Measurements from ENCODE around the gene ITPK1.

The ITPK1 gene

DNA sequence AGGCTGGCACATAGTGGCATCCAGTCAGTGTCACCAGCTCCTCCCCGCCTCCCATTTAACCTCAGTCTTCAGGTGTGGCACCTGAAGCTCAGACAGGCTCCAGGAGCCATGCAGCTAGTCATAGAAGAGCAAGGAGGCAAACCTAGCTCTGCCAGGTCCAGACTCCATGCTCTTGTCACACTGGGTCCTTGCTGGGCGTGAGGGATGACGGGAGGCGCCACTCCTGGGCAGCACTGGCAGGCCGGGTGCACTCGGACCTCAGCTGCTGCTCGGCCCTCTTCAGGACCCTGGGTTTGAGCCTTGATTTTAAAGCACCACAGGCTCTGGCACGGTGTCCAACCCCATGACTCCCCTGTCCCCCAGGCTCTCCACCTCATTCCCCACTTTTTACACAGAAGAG is 24.1 kb downstream of the ITPK1 start:
- Histone ChIP-seq H4K91ac (ENCODE audit: low read length) (no peak overlapping the region), H2BK120ac (ENCODE audit: low read depth, low read length) (no peak overlapping the region), H3K4me3 (ENCODE audit: insufficient read depth in 1 of 2, low read depth in 1 of 2, low read length in 2 of 2) (no peak overlapping the region), H3K4ac (ENCODE audit: low read depth in 1 of 2, low read length in 2 of 2) (no peak overlapping the region), H3K79me1 (replicated peaks; ENCODE audit: low read length, poor library complexity, severe bottlenecking) (peaks cover 34% of the 10 kb centered on the region), H3K14ac (ENCODE audit: low read length in 2 of 2) (no peak overlapping the region), H2BK5ac (ENCODE audit: low read depth, low read length, poor library complexity, severe bottlenecking) (no peak overlapping the region), H3K9me3 (ENCODE audit: control insufficient read depth, low read length) (no peaks in the 10 kb centered on the region), H3K9ac (ENCODE audit: low read length) (no peak overlapping the region), H2BK12ac (ENCODE audit: low read length in 2 of 2) (no peak overlapping the region), H3K4me1 (ENCODE audit: control insufficient read depth, insufficient read depth, low read depth, low read length) (peaks cover 16% of the 10 kb centered on the region), H3K27ac (ENCODE audit: low read length, poor library complexity, severe bottlenecking) (no peak overlapping the region), H3K23ac (ENCODE audit: low read length in 2 of 2) (no peak overlapping the region), H4K8ac (ENCODE audit: low read length) (no peak overlapping the region), H2BK15ac (ENCODE audit: low read depth, poor library complexity, severe bottlenecking) (no peak overlapping the region), H2AK5ac (ENCODE audit: low read length, severe bottlenecking) (no peak overlapping the region), H3K18ac (ENCODE audit: low read depth in 1 of 2, low read length in 2 of 2) (no peak overlapping the region), H3K27me3 (ENCODE audit: control insufficient read depth in 1 of 2, insufficient read depth in 1 of 2, low read length in 2 of 2) (no peaks in the 10 kb centered on the region), H3K36me3 (ENCODE audit: control insufficient read depth in 1 of 2, insufficient read depth in 2 of 2, low read depth in 1 of 2, low read length in 2 of 2) (peaks cover 0 to 3% of the 10 kb centered on the region in 2 experiments), H3K4me2 (ENCODE audit: low read length, poor library complexity, severe bottlenecking) (no peak overlapping the region), H2AFZ (ENCODE audit: low read depth, low read length) (no peak overlapping the region)
- no peak for DNase-seq
- WGBS: 89% methylated on average over 7 of the region's 8 CpGs

- WGBS: 91% methylated on average over 10 of the region's 11 CpGs
- Histone ChIP-seq H2BK12ac (ENCODE audit: low read length in 2 of 2) (no peak overlapping the region), H3K23ac (ENCODE audit: low read length in 2 of 2) (no peak overlapping the region), H4K91ac (ENCODE audit: low read length) (no peak overlapping the region), H3K9ac (ENCODE audit: low read length) (no peak overlapping the region), H3K14ac (ENCODE audit: low read length in 2 of 2) (no peak overlapping the region), H3K79me1 (replicated peaks; ENCODE audit: low read length, poor library complexity, severe bottlenecking) (peaks cover 30% of the 10 kb centered on the region), H2AFZ (ENCODE audit: low read depth, low read length) (no peak overlapping the region), H3K4me2 (ENCODE audit: low read length, poor library complexity, severe bottlenecking) (no peak overlapping the region), H3K9me3 (ENCODE audit: control insufficient read depth, low read length) (no peaks in the 10 kb centered on the region), H3K4ac (ENCODE audit: low read depth in 1 of 2, low read length in 2 of 2) (no peak overlapping the region), H3K18ac (ENCODE audit: low read depth in 1 of 2, low read length in 2 of 2) (no peak overlapping the region), H2AK5ac (ENCODE audit: low read length, severe bottlenecking) (no peak overlapping the region), H2BK120ac (ENCODE audit: low read depth, low read length) (no peak overlapping the region), H3K4me1 (ENCODE audit: control insufficient read depth, insufficient read depth, low read depth, low read length) (peaks cover 23% of the 10 kb centered on the region), H3K27ac (ENCODE audit: low read length, poor library complexity, severe bottlenecking) (no peak overlapping the region), H3K27me3 (ENCODE audit: control insufficient read depth in 1 of 2, insufficient read depth in 1 of 2, low read length in 2 of 2) (no peaks in the 10 kb centered on the region), H2BK5ac (ENCODE audit: low read depth, low read length, poor library complexity, severe bottlenecking) (no peak overlapping the region), H3K36me3 (ENCODE audit: control insufficient read depth in 1 of 2, insufficient read depth in 2 of 2, low read depth in 1 of 2, low read length in 2 of 2) (peaks cover 0 to 3% of the 10 kb centered on the region in 2 experiments), H3K4me3 (ENCODE audit: insufficient read depth in 1 of 2, low read depth in 1 of 2, low read length in 2 of 2) (no peak overlapping the region), H4K8ac (ENCODE audit: low read length) (no peak overlapping the region), H2BK15ac (ENCODE audit: low read depth, poor library complexity, severe bottlenecking) (no peak overlapping the region)
- DNase-seq: no peak
These were observed 24.7 kb downstream of the ITPK1 start for GRCh38 chr14:93090826-93091555.

- no peak overlapping the region for H3K27ac ChIP-seq (ENCODE audit: low read length, poor library complexity, severe bottlenecking)
- H3K36me3 ChIP-seq (ENCODE audit: control insufficient read depth in 1 of 2, insufficient read depth in 2 of 2, low read depth in 1 of 2, low read length in 2 of 2): peaks cover 0 to 3% of the 10 kb centered on the region in 2 experiments
- H4K8ac ChIP-seq (ENCODE audit: low read length): no peak overlapping the region
- no peak overlapping the region for H3K23ac ChIP-seq (ENCODE audit: low read length in 2 of 2)
- H3K4me1 ChIP-seq (ENCODE audit: control insufficient read depth, insufficient read depth, low read depth, low read length): peaks cover 24% of the 10 kb centered on the region
- no peak overlapping the region for H3K9ac ChIP-seq (ENCODE audit: low read length)
- H3K4me3 ChIP-seq (ENCODE audit: insufficient read depth in 1 of 2, low read depth in 1 of 2, low read length in 2 of 2): no peak overlapping the region
- H2BK5ac ChIP-seq (ENCODE audit: low read depth, low read length, poor library complexity, severe bottlenecking): no peak overlapping the region
- H2AFZ ChIP-seq (ENCODE audit: low read depth, low read length): no peak overlapping the region
- no peak overlapping the region for H2AK5ac ChIP-seq (ENCODE audit: low read length, severe bottlenecking)
- H2BK12ac ChIP-seq (ENCODE audit: low read length in 2 of 2): no peak overlapping the region
- H2BK15ac ChIP-seq (ENCODE audit: low read depth, poor library complexity, severe bottlenecking): no peak overlapping the region
- no peaks in the 10 kb centered on the region for H3K27me3 ChIP-seq (ENCODE audit: control insufficient read depth in 1 of 2, insufficient read depth in 1 of 2, low read length in 2 of 2)
- no peak overlapping the region for H3K4me2 ChIP-seq (ENCODE audit: low read length, poor library complexity, severe bottlenecking)
- no peak for DNase-seq
- H2BK120ac ChIP-seq (ENCODE audit: low read depth, low read length): no peak overlapping the region
- no peak overlapping the region for H4K91ac ChIP-seq (ENCODE audit: low read length)
- no peak overlapping the region for H3K18ac ChIP-seq (ENCODE audit: low read depth in 1 of 2, low read length in 2 of 2)
- H3K79me1 ChIP-seq (replicated peaks; ENCODE audit: low read length, poor library complexity, severe bottlenecking): peaks cover 27% of the 10 kb centered on the region
- no peak overlapping the region for H3K4ac ChIP-seq (ENCODE audit: low read depth in 1 of 2, low read length in 2 of 2)
- WGBS: 90% methylated on average over 10 of the region's 10 CpGs
- H3K14ac ChIP-seq (ENCODE audit: low read length in 2 of 2): no peak overlapping the region
- H3K9me3 ChIP-seq (ENCODE audit: control insufficient read depth, low read length): no peaks in the 10 kb centered on the region
These were observed 26.0 kb downstream of the ITPK1 start for GRCh38 chr14:93089521-93090269.

DNA sequence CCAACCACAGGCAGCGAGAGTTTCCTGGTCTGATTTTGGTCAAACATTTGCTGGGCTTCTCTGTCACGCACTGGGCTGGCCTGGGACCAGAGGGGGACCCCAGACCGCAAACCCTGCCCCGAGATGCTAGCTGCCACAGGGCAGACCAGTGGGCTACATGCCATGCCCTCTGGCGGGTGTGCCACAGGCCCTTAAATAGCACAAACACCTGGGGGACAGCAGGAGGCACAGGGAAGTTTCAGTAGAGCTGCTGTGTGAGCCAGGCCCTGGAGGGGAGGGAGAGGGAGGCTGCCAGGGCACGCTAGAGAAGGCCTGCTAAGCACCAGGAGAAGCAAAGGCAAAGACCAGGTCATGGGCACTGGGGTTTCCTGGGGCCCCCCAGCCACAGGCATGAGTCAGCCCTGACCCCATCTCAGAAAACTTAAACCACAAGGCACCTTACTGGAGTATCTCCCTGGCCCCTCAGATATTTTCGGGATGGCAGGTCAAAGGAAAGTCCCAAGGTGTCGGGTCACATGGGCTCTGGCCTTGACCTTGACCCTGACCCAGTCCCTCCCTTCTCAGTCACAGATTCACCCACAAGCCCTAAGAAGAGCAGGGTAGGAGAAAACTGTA is 29.2 kb downstream of the ITPK1 start:
- 78% methylated on average over 8 of the region's 8 CpGs for WGBS
- H4K8ac ChIP-seq (ENCODE audit: low read length): no peak overlapping the region
- H3K4me1 ChIP-seq (ENCODE audit: control insufficient read depth, insufficient read depth, low read depth, low read length): peaks cover 28% of the 10 kb centered on the region
- DNase-seq: no peak
- H4K91ac ChIP-seq (ENCODE audit: low read length): no peak overlapping the region
- no peak overlapping the region for H3K4me3 ChIP-seq (ENCODE audit: insufficient read depth in 1 of 2, low read depth in 1 of 2, low read length in 2 of 2)
- H2BK5ac ChIP-seq (ENCODE audit: low read depth, low read length, poor library complexity, severe bottlenecking): no peak overlapping the region
- H3K23ac ChIP-seq (ENCODE audit: low read length in 2 of 2): no peak overlapping the region
- H3K18ac ChIP-seq (ENCODE audit: low read depth in 1 of 2, low read length in 2 of 2): no peak overlapping the region
- H2AK5ac ChIP-seq (ENCODE audit: low read length, severe bottlenecking): peak overlapping the region; percentile 59
- no peaks in the 10 kb centered on the region for H3K36me3 ChIP-seq (ENCODE audit: control insufficient read depth in 1 of 2, insufficient read depth in 2 of 2, low read depth in 1 of 2, low read length in 2 of 2)
- H3K9me3 ChIP-seq (ENCODE audit: control insufficient read depth, low read length): no peaks in the 10 kb centered on the region
- H2BK120ac ChIP-seq (ENCODE audit: low read depth, low read length): no peak overlapping the region
- no peak overlapping the region for H3K27ac ChIP-seq (ENCODE audit: low read length, poor library complexity, severe bottlenecking)
- no peaks in the 10 kb centered on the region for H3K27me3 ChIP-seq (ENCODE audit: control insufficient read depth in 1 of 2, insufficient read depth in 1 of 2, low read length in 2 of 2)
- peaks cover 21% of the 10 kb centered on the region for H3K79me1 ChIP-seq (replicated peaks; ENCODE audit: low read length, poor library complexity, severe bottlenecking)
- H3K9ac ChIP-seq (ENCODE audit: low read length): no peak overlapping the region
- no peak overlapping the region for H2BK12ac ChIP-seq (ENCODE audit: low read length in 2 of 2)
- H3K4me2 ChIP-seq (ENCODE audit: low read length, poor library complexity, severe bottlenecking): no peak overlapping the region
- peak overlapping the region in 1 of 2 experiments; percentile 47 for H3K14ac ChIP-seq (ENCODE audit: low read length in 2 of 2)
- no peak overlapping the region for H2BK15ac ChIP-seq (ENCODE audit: low read depth, poor library complexity, severe bottlenecking)
- no peak overlapping the region for H3K4ac ChIP-seq (ENCODE audit: low read depth in 1 of 2, low read length in 2 of 2)
- no peak overlapping the region for H2AFZ ChIP-seq (ENCODE audit: low read depth, low read length)

Measured in mesenchymal stem cell (in vitro differentiated cells and primary cell).